Endodermal cell (in vitro differentiated cells): Measurements from ENCODE around the gene TTC7B. TPM values are rescaled to one million over a fixed set of nuclear protein-coding genes. Genes with fewer than 3 reads are reported as not detected.

Source experiments
- DNase-seq: peaks from one replicate; pipeline ENCODE4 v3.0.0-alpha.2; 2017
- H3K27ac ChIP-seq: 2 replicates; pipeline ENCODE4 v1.5.1; 2013; ENCODE audit warnings: mild to moderate bottlenecking, low read depth, low read length, moderate library complexity
- H3K27me3 ChIP-seq: 2 replicates; pipeline ENCODE4 v1.6.1; 2013; ENCODE audit warnings: mild to moderate bottlenecking, low read length, moderate library complexity; ENCODE audit not compliant: insufficient read depth, control insufficient read depth, poor library complexity, severe bottlenecking
- H3K36me3 ChIP-seq: 2 replicates; pipeline ENCODE4 v1.7.0; 2013; ENCODE audit warnings: mild to moderate bottlenecking, low read length, moderate library complexity; ENCODE audit not compliant: control insufficient read depth, insufficient read depth
- H3K4me1 ChIP-seq: one replicate; pipeline ENCODE4 v1.7.0; 2013; ENCODE audit warnings: low read length; ENCODE audit not compliant: control insufficient read depth, insufficient read depth
- H3K4me3 ChIP-seq: 2 replicates; pipeline ENCODE4 v1.5.1; 2013; ENCODE audit warnings: mild to moderate bottlenecking, low read length, moderate library complexity
- H3K9ac ChIP-seq: 2 replicates; pipeline ENCODE4 v1.6.1; 2013; ENCODE audit warnings: mild to moderate bottlenecking, low read length, moderate library complexity; ENCODE audit not compliant: poor library complexity, severe bottlenecking; ENCODE audit errors: extremely low read depth
- H3K9me3 ChIP-seq: 2 replicates; pipeline ENCODE4 v1.6.1; 2013; ENCODE audit warnings: mild to moderate bottlenecking, low read length, moderate library complexity; ENCODE audit not compliant: control insufficient read depth
- H3K27ac Mint-ChIP-seq: 2 replicates; pipeline ENCODE4 v1.8.0; 2020; ENCODE audit warnings: mixed read lengths
- H3K27me3 Mint-ChIP-seq: 2 replicates; pipeline ENCODE4 v1.8.0; 2021; ENCODE audit warnings: mild to moderate bottlenecking, mixed read lengths; ENCODE audit not compliant: insufficient read depth
- H3K36me3 Mint-ChIP-seq: 2 replicates; pipeline ENCODE4 v1.8.0; 2020; ENCODE audit warnings: low read depth, mixed read lengths
- H3K4me1 Mint-ChIP-seq: 2 replicates; pipeline ENCODE4 v1.8.0; 2020; ENCODE audit warnings: mixed read lengths
- H3K4me3 Mint-ChIP-seq: 2 replicates; pipeline ENCODE4 v1.8.0; 2020; ENCODE audit warnings: mild to moderate bottlenecking, moderate library complexity, mixed read lengths
- H3K9me3 Mint-ChIP-seq: 2 replicates; pipeline ENCODE4 v1.8.0; 2020; ENCODE audit warnings: mild to moderate bottlenecking, mixed read lengths
- WGBS, 2 experiments: methylation state at CpG; one replicate each; pipeline versions ENCODE4 v1.1.5 to v1.1.7; 2013; ENCODE audit warnings: missing lambda C conversion rate in 2 of 2, mixed read lengths in 1 of 2; ENCODE audit not compliant: insufficient coverage in 1 of 2, insufficient read length in 1 of 2; 5-methylcytosine and 5-hydroxymethylcytosine counted together
- total RNA-seq, 2 donors: library from RNA; stranded (reverse); fragmentation: NEBNext Ultra II Directional in 1 of 2; extraction: Animal tissue kit (Norgen Biotek cat#: 25700) in 1 of 2; gene quantifications; 2 replicates in 1 of 2; 3 replicates in 1 of 2; pipeline ENCODE4 v1.2.1, GENCODE V29; 2021
- TF ChIP-seq, protein P1 (sequence below): fragments of 200-600 bp; sonication (generic); conservative IDR thresholded peaks from 2 replicates; pipeline ENCODE4 v1.5.0; 2021; ENCODE audit warnings: antibody characterized with exemption, mild to moderate bottlenecking

The TTC7B gene
- total RNA-seq, 2 donors from 2014 or later = 51.3 to 62.6 TPM

DNA sequence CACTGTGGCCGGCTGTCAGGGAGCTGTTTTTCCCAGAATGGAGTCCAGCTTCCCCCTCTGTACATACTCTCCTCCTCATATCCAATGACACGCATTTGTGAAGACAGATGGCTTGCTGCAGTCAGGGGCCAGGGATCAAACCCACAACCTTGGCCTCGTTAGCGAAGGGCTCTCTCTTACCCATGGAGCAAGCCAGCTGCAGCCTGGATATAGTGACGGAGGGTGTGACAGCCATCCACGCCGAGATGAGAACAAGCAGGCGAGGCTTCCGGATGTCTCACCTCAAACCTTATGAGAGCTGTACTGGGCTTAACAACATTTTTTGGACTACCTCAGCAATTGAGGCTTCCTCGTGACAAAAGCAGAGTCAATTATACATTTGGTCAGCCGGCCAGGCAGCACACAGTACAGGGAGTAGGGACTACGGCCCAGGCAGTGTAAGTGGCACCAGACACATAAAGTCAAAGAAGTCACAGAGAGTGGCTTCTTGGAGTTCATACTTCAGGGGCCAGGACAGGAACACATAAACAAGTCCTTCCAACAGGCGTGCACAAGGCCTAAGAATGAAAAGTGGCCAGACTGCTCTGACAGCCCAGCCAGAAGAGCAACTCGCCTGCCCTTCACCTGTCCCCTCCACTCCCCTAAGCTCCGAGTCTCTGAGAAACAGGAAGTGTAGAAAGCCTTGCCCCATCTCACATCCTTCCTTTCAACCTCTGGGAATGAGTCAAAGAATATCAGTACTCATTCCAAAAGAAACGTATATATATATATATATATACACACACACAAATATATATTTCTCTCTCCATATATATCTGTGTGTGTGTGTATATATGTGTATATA, 115.1 kb downstream of the TTC7B start:
- Mint-ChIP-seq H3K4me3 (no peak overlapping the region), H3K9me3 (no peaks in the 10 kb centered on the region), H3K4me1 (peaks cover 20% of the 10 kb centered on the region), H3K27ac (no peak overlapping the region), H3K27me3 (no peaks in the 10 kb centered on the region), H3K36me3 (no peaks in the 10 kb centered on the region)
- peaks cover 5% of the 10 kb centered on the region for H3K4me1 ChIP-seq
- H3K27me3 ChIP-seq = no peaks in the 10 kb centered on the region
- WGBS, 2 experiments = 91 to 94% methylated on average over 10 to 15 of the region's 16 CpGs
- no peak overlapping the region for H3K4me3 ChIP-seq
- TF ChIP-seq, protein P1, sequence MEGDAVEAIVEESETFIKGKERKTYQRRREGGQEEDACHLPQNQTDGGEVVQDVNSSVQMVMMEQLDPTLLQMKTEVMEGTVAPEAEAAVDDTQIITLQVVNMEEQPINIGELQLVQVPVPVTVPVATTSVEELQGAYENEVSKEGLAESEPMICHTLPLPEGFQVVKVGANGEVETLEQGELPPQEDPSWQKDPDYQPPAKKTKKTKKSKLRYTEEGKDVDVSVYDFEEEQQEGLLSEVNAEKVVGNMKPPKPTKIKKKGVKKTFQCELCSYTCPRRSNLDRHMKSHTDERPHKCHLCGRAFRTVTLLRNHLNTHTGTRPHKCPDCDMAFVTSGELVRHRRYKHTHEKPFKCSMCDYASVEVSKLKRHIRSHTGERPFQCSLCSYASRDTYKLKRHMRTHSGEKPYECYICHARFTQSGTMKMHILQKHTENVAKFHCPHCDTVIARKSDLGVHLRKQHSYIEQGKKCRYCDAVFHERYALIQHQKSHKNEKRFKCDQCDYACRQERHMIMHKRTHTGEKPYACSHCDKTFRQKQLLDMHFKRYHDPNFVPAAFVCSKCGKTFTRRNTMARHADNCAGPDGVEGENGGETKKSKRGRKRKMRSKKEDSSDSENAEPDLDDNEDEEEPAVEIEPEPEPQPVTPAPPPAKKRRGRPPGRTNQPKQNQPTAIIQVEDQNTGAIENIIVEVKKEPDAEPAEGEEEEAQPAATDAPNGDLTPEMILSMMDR = no peak
- no peaks in the 10 kb centered on the region for H3K36me3 ChIP-seq
- H3K9ac ChIP-seq = no peak overlapping the region
- H3K9me3 ChIP-seq = no peaks in the 10 kb centered on the region
- DNase-seq = no peak
- no peak overlapping the region for H3K27ac ChIP-seq

DNA sequence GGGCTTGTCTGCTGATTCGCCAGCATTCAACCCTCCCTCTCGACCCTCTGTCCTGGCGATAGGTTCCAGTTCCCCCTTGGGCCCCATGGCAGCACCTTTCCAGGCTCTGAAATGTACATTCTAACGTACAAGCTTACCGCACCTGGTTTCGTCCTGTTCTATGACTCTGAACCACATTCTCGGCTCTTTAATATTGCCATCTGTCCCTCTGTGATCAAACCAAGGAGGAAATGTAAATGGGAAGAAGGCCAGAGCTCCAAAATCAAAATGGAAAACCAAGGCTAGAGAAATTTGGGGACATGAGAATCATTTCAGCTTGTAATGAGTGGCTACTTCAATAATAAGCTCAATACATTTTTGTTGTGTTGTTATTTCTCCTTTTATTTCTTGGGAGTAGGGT, 117.2 kb downstream of the TTC7B start:
- no peaks in the 10 kb centered on the region for H3K9me3 Mint-ChIP-seq
- H3K27me3 ChIP-seq = no peaks in the 10 kb centered on the region
- H3K27ac ChIP-seq = no peak overlapping the region
- no peak overlapping the region for H3K27ac Mint-ChIP-seq
- no peaks in the 10 kb centered on the region for H3K9me3 ChIP-seq
- peaks cover 9% of the 10 kb centered on the region for H3K4me1 Mint-ChIP-seq
- DNase-seq = no peak
- H3K36me3 Mint-ChIP-seq = peaks cover 2% of the 10 kb centered on the region
- 92 to 100% methylated on average over 1 to 7 of the region's 7 CpGs for WGBS, 2 experiments
- H3K9ac ChIP-seq = no peak overlapping the region
- no peak overlapping the region for H3K4me3 Mint-ChIP-seq
- H3K4me3 ChIP-seq = no peak overlapping the region
- TF ChIP-seq, protein P1 = no peak
- no peaks in the 10 kb centered on the region for H3K4me1 ChIP-seq
- H3K36me3 ChIP-seq = no peaks in the 10 kb centered on the region
- no peaks in the 10 kb centered on the region for H3K27me3 Mint-ChIP-seq

DNA sequence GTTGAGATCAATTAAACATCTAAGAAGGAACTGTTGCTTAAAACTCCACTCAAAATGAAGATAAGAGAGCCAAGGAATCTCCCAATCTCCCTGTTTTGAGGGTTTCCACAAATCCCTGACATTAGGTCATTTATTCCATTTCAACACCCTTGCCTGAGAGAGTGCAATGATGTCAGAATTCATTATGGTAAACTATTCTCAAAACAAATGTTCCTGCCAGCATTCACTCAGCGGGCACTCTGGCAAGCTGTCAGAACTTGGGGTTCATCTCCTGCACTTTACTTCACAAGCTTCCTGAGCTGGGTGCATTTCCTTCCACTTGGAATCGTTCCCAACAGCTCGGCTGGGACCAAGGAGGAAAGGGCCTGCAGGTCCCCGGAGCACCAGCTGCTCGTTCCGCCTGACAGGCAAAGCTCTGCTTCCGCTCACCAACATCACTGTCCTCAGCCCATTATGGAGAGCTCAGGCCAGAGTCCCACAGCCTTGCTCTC, 117.8 kb downstream of the TTC7B start:
- Histone ChIP-seq H3K9ac (no peak overlapping the region), H3K4me3 (no peak overlapping the region), H3K27me3 (no peaks in the 10 kb centered on the region), H3K9me3 (no peaks in the 10 kb centered on the region), H3K4me1 (no peaks in the 10 kb centered on the region), H3K27ac (no peak overlapping the region), H3K36me3 (no peaks in the 10 kb centered on the region)
- H3K4me3 Mint-ChIP-seq = no peak overlapping the region
- H3K4me1 Mint-ChIP-seq = peaks cover 3% of the 10 kb centered on the region
- H3K27me3 Mint-ChIP-seq = no peaks in the 10 kb centered on the region
- 92 to 98% methylated on average over 5 to 7 of the region's 7 CpGs for WGBS, 2 experiments
- TF ChIP-seq, protein P1 = no peak
- no peaks in the 10 kb centered on the region for H3K9me3 Mint-ChIP-seq
- H3K36me3 Mint-ChIP-seq = peaks cover 3% of the 10 kb centered on the region
- no peak for DNase-seq
- H3K27ac Mint-ChIP-seq = no peak overlapping the region
